AG10803 (cell line): Measurements from ENCODE around the gene ZBTB16.

Experiments
- DNase-seq: peaks from one replicate; pipeline ENCODE4 v3.0.0; 2010; ENCODE audit warnings: low read depth
- H3K4me3 ChIP-seq: 2 replicates; pipeline ENCODE4 v1.5.1; 2011; ENCODE audit warnings: mild to moderate bottlenecking, low read length, control low read depth
- CTCF ChIP-seq: conservative IDR thresholded peaks from 2 replicates; pipeline ENCODE4 v1.5.1; 2011; ENCODE audit warnings: mild to moderate bottlenecking, low read length, control low read depth, inconsistent platforms

The ZBTB16 gene

GRCh38 chr11:114063149-114063828 lies 3.8 kb downstream of the ZBTB16 start:
- no peak for TF ChIP-seq CTCF
- H3K4me3 ChIP-seq = no peak overlapping the region
- DNase-seq = no peak

- no peak for DNase-seq
- no peak overlapping the region for H3K4me3 ChIP-seq
- TF ChIP-seq CTCF = no peak
Measured at GRCh38 chr11:114063829-114064201, 4.3 kb downstream of the ZBTB16 start.

GRCh38 chr11:114064216-114064615 lies 4.7 kb downstream of the ZBTB16 start:
- TF ChIP-seq CTCF = no peak
- no peak overlapping the region for H3K4me3 ChIP-seq
- no peak for DNase-seq

- no peak for DNase-seq
- no peak for TF ChIP-seq CTCF
- H3K4me3 ChIP-seq = no peak overlapping the region
Measured at GRCh38 chr11:114065094-114065493, 5.6 kb downstream of the ZBTB16 start.

- DNase-seq = no peak
- TF ChIP-seq CTCF = no peak
- no peak overlapping the region for H3K4me3 ChIP-seq
Measured at GRCh38 chr11:114066046-114066648, 6.6 kb downstream of the ZBTB16 start.

- H3K4me3 ChIP-seq = no peak overlapping the region
- DNase-seq = no peak
- TF ChIP-seq CTCF = no peak
Measured at GRCh38 chr11:114068327-114068726, 8.8 kb downstream of the ZBTB16 start.

GRCh38 chr11:114070464-114071139 lies 11.1 kb downstream of the ZBTB16 start:
- no peak overlapping the region for H3K4me3 ChIP-seq
- DNase-seq = no peak
- no peak for TF ChIP-seq CTCF
